ENCODE results near the gene ANKRD62. TPM values are rescaled to one million over a fixed set of nuclear protein-coding genes. Genes with fewer than 3 reads are reported as not detected.

The ANKRD62 gene
- total RNA-seq, 1 experiment from 2014 or later, result not detected

Other genes starting within 250 kb of the ANKRD62 start
- 33.0 and 50.2 TPM in 2 replicates for gene CHMP1B, start 242.4 kb upstream of the ANKRD62 start, total RNA-seq (2014; rRNA removed; shearing (Covaris generic))
- 34.7 and 35.9 TPM in 2 replicates for gene MPPE1, start 185.5 kb upstream of the ANKRD62 start, total RNA-seq (2014; rRNA removed; shearing (Covaris generic))
- 9.6 and 10.4 TPM in 2 replicates for gene IMPA2, start 112.3 kb upstream of the ANKRD62 start, total RNA-seq (2014; rRNA removed; shearing (Covaris generic))
- gene CIDEA, start 160.5 kb downstream of the ANKRD62 start, total RNA-seq (2014; rRNA removed; shearing (Covaris generic)), result not detected in 2 replicates
- 207 and 350 TPM in 2 replicates for gene TUBB6, start 214.4 kb downstream of the ANKRD62 start, total RNA-seq (2014; rRNA removed; shearing (Covaris generic))

Measured in M059J (cell line).